Measurements from ENCODE around the gene VCY1B. TPM values are rescaled to one million over a fixed set of nuclear protein-coding genes. Genes with fewer than 3 reads are reported as not detected.
"Not testable (repeated sequence)": the region's sequence is repeated elsewhere in the genome, so short reads cannot be mapped to it uniquely, and the experiment has no call there.

VCY1B gene
- not detected for total RNA-seq (2013)
- polyA plus RNA-seq, result not detected
- not detected in 2 replicates for polyA minus RNA-seq
- total RNA-seq, result 0 reads per million in 11 experiments

GRCh38 chrY:14055927-14056326 is at the start of gene VCY1B:
VCY1B (plus strand) TSS chrY:14056227; CDS start chrY:14056290, 63 bp downstream.
- H3K9me3 Mint-ChIP-seq; H3K79me2 ChIP-seq (ENCODE audit: insufficient read depth, low read length); DNase-seq; H3K27ac Mint-ChIP-seq; H3K4me1 Mint-ChIP-seq; H3K4me2 ChIP-seq (replicated peaks; ENCODE audit: extremely low read depth, low read length, poor library complexity, severe bottlenecking); intact Hi-C loops (cut with micrococcal nuclease); H3K27me3 ChIP-seq (ENCODE audit: control insufficient read depth in 2 of 2, insufficient read depth in 2 of 2, low read length in 2 of 2); H3K9ac ChIP-seq (ENCODE audit: insufficient read depth, low read length, poor library complexity, severe bottlenecking); H3K4me1 ChIP-seq (ENCODE audit: control insufficient read depth in 1 of 2, insufficient read depth in 2 of 2, low read length in 2 of 2); H3K27me3 Mint-ChIP-seq (ENCODE audit: low read depth in 3 of 3); H2AFZ ChIP-seq (ENCODE audit: insufficient read depth, low read depth, low read length, poor library complexity, severe bottlenecking); H3K27ac ChIP-seq (ENCODE audit: low read depth in 1 of 2, low read length in 2 of 2); H3K36me3 ChIP-seq (replicated peaks in 1 of 2; ENCODE audit: control insufficient read depth in 1 of 2, insufficient read depth in 2 of 2, low read length in 2 of 2); H3K4me3 Mint-ChIP-seq; H4K20me1 ChIP-seq (ENCODE audit: insufficient read depth, low read length); H3K4me3 ChIP-seq (replicated peaks in 1 of 3; ENCODE audit: low read depth in 2 of 3, low read length in 3 of 3); H3K36me3 Mint-ChIP-seq; H3K9me3 ChIP-seq (replicated peaks in 1 of 2; ENCODE audit: control insufficient read depth in 1 of 2, insufficient read depth in 1 of 2, low read length in 2 of 2): not testable (repeated sequence)
- no CpG with 5 or more reads among the region's 19 CpGs for WGBS (ENCODE audit: insufficient coverage)

- intact Hi-C loops (cut with micrococcal nuclease); H3K9me3 Mint-ChIP-seq; H2AFZ ChIP-seq (ENCODE audit: insufficient read depth, low read depth, low read length, poor library complexity, severe bottlenecking): not testable (repeated sequence)
These were observed 44.1 kb upstream of the VCY1B start for GRCh38 chrY:14011916-14012315.

GRCh38 chrY:14030395-14030794 is 25.6 kb upstream of the VCY1B start:
- DNase-seq; H3K27me3 ChIP-seq (ENCODE audit: control insufficient read depth in 2 of 2, insufficient read depth in 2 of 2, low read length in 2 of 2); H3K27me3 Mint-ChIP-seq (ENCODE audit: low read depth in 3 of 3); H3K9me3 ChIP-seq (replicated peaks in 1 of 2; ENCODE audit: control insufficient read depth in 1 of 2, insufficient read depth in 1 of 2, low read length in 2 of 2); H3K27ac Mint-ChIP-seq; H3K79me2 ChIP-seq (ENCODE audit: insufficient read depth, low read length); intact Hi-C loops (cut with micrococcal nuclease); H2AFZ ChIP-seq (ENCODE audit: insufficient read depth, low read depth, low read length, poor library complexity, severe bottlenecking); H3K36me3 ChIP-seq (replicated peaks in 1 of 2; ENCODE audit: control insufficient read depth in 1 of 2, insufficient read depth in 2 of 2, low read length in 2 of 2); H3K4me2 ChIP-seq (replicated peaks; ENCODE audit: extremely low read depth, low read length, poor library complexity, severe bottlenecking); H3K36me3 Mint-ChIP-seq; H3K4me1 Mint-ChIP-seq; H3K4me1 ChIP-seq (ENCODE audit: control insufficient read depth in 1 of 2, insufficient read depth in 2 of 2, low read length in 2 of 2); H3K9me3 Mint-ChIP-seq; H4K20me1 ChIP-seq (ENCODE audit: insufficient read depth, low read length); H3K4me3 ChIP-seq (replicated peaks in 1 of 3; ENCODE audit: low read depth in 2 of 3, low read length in 3 of 3); H3K27ac ChIP-seq (ENCODE audit: low read depth in 1 of 2, low read length in 2 of 2); H3K4me3 Mint-ChIP-seq; H3K9ac ChIP-seq (ENCODE audit: insufficient read depth, low read length, poor library complexity, severe bottlenecking): not testable (repeated sequence)
- WGBS (ENCODE audit: insufficient coverage), result no CpG with 5 or more reads among the region's 2 CpGs

More at GRCh38 chrY:14011916-14012315, 44.1 kb upstream of the VCY1B start:
- H3K9me3 ChIP-seq (replicated peaks in 1 of 2; ENCODE audit: control insufficient read depth in 1 of 2, insufficient read depth in 1 of 2, low read length in 2 of 2); H3K4me3 ChIP-seq (replicated peaks in 1 of 3; ENCODE audit: low read depth in 2 of 3, low read length in 3 of 3); H3K27me3 Mint-ChIP-seq (ENCODE audit: low read depth in 3 of 3); H3K36me3 Mint-ChIP-seq; H3K4me1 Mint-ChIP-seq; H3K4me3 Mint-ChIP-seq; H3K36me3 ChIP-seq (replicated peaks in 1 of 2; ENCODE audit: control insufficient read depth in 1 of 2, insufficient read depth in 2 of 2, low read length in 2 of 2); H3K9ac ChIP-seq (ENCODE audit: insufficient read depth, low read length, poor library complexity, severe bottlenecking); H3K27ac Mint-ChIP-seq; H3K27me3 ChIP-seq (ENCODE audit: control insufficient read depth in 2 of 2, insufficient read depth in 2 of 2, low read length in 2 of 2); H3K27ac ChIP-seq (ENCODE audit: low read depth in 1 of 2, low read length in 2 of 2); H3K79me2 ChIP-seq (ENCODE audit: insufficient read depth, low read length); H3K4me1 ChIP-seq (ENCODE audit: control insufficient read depth in 1 of 2, insufficient read depth in 2 of 2, low read length in 2 of 2); DNase-seq; H4K20me1 ChIP-seq (ENCODE audit: insufficient read depth, low read length); H3K4me2 ChIP-seq (replicated peaks; ENCODE audit: extremely low read depth, low read length, poor library complexity, severe bottlenecking): not testable (repeated sequence)
- WGBS (ENCODE audit: insufficient coverage), result no CpG with 5 or more reads among the region's 2 CpGs

Measured in CD14-positive monocyte (primary cell).